Loucy (cell line): Measurements from ENCODE around the gene CTSW.

Experiments
- EZH2phosphoT487 ChIP-seq: fragments of 200-600 bp; IDR thresholded peaks from 2 replicates; pipeline ENCODE4 v1.6.1; 2018; ENCODE audit warnings: antibody characterized with exemption, mild to moderate bottlenecking, moderate library complexity, borderline replicate concordance
- TF ChIP-seq, protein P1 (sequence below): fragments of 200-600 bp; sonication (generic); conservative IDR thresholded peaks from 2 replicates; pipeline ENCODE4 v1.5.1; 2014; ENCODE audit warnings: mild to moderate bottlenecking, antibody characterized with exemption, low read length

GRCh38 chr11:65853246-65853979 is 26.2 kb upstream of the CTSW start:
- TF ChIP-seq, protein P1, sequence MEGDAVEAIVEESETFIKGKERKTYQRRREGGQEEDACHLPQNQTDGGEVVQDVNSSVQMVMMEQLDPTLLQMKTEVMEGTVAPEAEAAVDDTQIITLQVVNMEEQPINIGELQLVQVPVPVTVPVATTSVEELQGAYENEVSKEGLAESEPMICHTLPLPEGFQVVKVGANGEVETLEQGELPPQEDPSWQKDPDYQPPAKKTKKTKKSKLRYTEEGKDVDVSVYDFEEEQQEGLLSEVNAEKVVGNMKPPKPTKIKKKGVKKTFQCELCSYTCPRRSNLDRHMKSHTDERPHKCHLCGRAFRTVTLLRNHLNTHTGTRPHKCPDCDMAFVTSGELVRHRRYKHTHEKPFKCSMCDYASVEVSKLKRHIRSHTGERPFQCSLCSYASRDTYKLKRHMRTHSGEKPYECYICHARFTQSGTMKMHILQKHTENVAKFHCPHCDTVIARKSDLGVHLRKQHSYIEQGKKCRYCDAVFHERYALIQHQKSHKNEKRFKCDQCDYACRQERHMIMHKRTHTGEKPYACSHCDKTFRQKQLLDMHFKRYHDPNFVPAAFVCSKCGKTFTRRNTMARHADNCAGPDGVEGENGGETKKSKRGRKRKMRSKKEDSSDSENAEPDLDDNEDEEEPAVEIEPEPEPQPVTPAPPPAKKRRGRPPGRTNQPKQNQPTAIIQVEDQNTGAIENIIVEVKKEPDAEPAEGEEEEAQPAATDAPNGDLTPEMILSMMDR: peak; percentile 18; the same call in 1 of the 2 replicates
- no peak for TF ChIP-seq EZH2phosphoT487
